ENCODE data around the gene FIBCD1.

DNA sequence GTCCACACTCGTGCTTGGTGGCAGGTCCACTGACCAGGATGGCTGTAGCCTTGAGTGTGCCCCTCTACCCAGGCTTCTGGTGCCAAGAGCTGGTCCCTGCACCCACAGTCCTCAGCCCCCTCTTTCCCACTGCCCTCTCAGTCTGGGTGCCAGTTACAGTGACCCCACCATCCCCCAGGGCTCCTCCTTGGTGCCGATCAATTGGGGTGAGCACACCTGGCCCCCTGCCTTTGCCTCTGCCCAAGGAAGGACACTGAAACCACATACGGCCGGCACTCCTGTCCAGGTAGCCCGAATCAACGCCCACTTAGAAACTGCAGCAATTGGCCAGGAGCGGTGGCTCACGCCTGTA is 24.0 kb downstream of the FIBCD1 start:
- no peak for TF ChIP-seq CTCF (IDR thresholded peaks at IDR 0.05)
- TF ChIP-seq POLR2A (IDR thresholded peaks at IDR 0.05), result no peak
